WTC11 (cell line): ENCODE measurements around the gene SSR3.
"Not testable (repeated sequence)": the region's sequence is repeated elsewhere in the genome, so short reads cannot be mapped to it uniquely, and the experiment has no call there.

Source experiments
- CREB1 ChIP-seq: sonication (generic); formaldehyde crosslinking; IDR thresholded peaks from 2 replicates; pipeline ENCODE4 v1.8.0; 2023; ENCODE audit warnings: mild to moderate bottlenecking, missing genetic modification reagents
- GTF2I ChIP-seq: fragments of 250-450 bp; sonication (Bioruptor Pico); conservative IDR thresholded peaks from 2 replicates; pipeline ENCODE4 v1.4.0; 2021; ENCODE audit warnings: mild to moderate bottlenecking
- JUN ChIP-seq: sonication (generic); formaldehyde crosslinking; IDR thresholded peaks from 2 replicates; pipeline ENCODE4 v1.8.0; 2023; ENCODE audit warnings: mild to moderate bottlenecking, missing genetic modification reagents
- NFYB ChIP-seq: sonication (generic); formaldehyde crosslinking; conservative IDR thresholded peaks from 2 replicates; pipeline ENCODE4 v1.8.0; 2022; ENCODE audit warnings: low read depth, missing genetic modification reagents
- ZBTB21 ChIP-seq: sonication (generic); formaldehyde crosslinking; IDR thresholded peaks from 2 replicates; pipeline ENCODE4 v1.8.1; 2023; ENCODE audit warnings: mild to moderate bottlenecking, missing genetic modification reagents, borderline replicate concordance
- ZNF138 ChIP-seq: sonication (generic); formaldehyde crosslinking; conservative IDR thresholded peaks from 2 replicates; pipeline ENCODE4 v1.8.1; 2022; ENCODE audit warnings: mild to moderate bottlenecking, moderate library complexity, missing genetic modification reagents
- ZNF219 ChIP-seq: sonication (generic); formaldehyde crosslinking; IDR thresholded peaks from 2 replicates; pipeline ENCODE4 v1.8.0; 2023; ENCODE audit warnings: missing genetic modification reagents, mild to moderate bottlenecking, borderline replicate concordance
- TF ChIP-seq, protein P1 (sequence below): sonication (generic); formaldehyde crosslinking; IDR thresholded peaks from 2 replicates; pipeline ENCODE4 v1.8.0; 2022; ENCODE audit warnings: mild to moderate bottlenecking, missing genetic modification reagents
- TF ChIP-seq, protein P2 (sequence below): fragments of 200-600 bp; IDR thresholded peaks from 2 replicates; pipeline ENCODE4 v1.8.0; 2022; ENCODE audit warnings: antibody characterized with exemption
- TF ChIP-seq, protein P3 (sequence below): sonication (generic); formaldehyde crosslinking; IDR thresholded peaks from 2 replicates; pipeline ENCODE4 v1.8.0; 2022; ENCODE audit warnings: mild to moderate bottlenecking, missing genetic modification reagents
- TF ChIP-seq, protein P4 (sequence below): sonication (generic); formaldehyde crosslinking; conservative IDR thresholded peaks from 2 replicates; pipeline ENCODE4 v1.8.1; 2023; ENCODE audit warnings: mild to moderate bottlenecking, low read depth, missing genetic modification reagents, moderate library complexity
- TF ChIP-seq, protein P5 (sequence below): sonication (generic); formaldehyde crosslinking; conservative IDR thresholded peaks from 2 replicates; pipeline ENCODE4 v1.8.1; 2022; ENCODE audit warnings: mild to moderate bottlenecking, missing genetic modification reagents
- TF ChIP-seq, protein P6 (sequence below): sonication (generic); formaldehyde crosslinking; IDR thresholded peaks from 2 replicates; pipeline ENCODE4 v1.8.0; 2022; ENCODE audit warnings: mild to moderate bottlenecking, missing genetic modification reagents
- TF ChIP-seq, protein P7 (sequence below): sonication (generic); formaldehyde crosslinking; IDR thresholded peaks from 2 replicates; pipeline ENCODE4 v1.8.1; 2023; ENCODE audit warnings: mild to moderate bottlenecking, missing genetic modification reagents, borderline replicate concordance

DNA sequence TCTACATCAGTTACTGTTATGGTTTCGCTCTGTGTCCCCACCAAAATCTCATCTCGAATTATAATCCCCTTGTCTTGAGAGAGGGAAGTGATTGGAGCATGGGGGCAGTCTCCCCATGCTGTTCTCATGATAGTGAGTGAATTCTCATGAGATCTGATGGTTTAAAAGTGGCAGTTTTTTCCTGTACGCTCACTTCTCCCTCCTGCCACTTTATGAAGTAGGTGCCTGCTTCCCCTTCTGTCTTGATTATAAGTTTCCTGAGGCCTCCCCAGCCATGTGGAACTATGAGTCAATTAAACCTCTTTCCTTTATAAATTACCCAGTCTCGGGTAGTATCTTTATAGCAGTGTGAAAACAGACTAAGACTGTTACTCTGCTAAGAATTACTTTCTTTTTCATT, 15.0 kb upstream of the SSR3 start:
- TF ChIP-seq, protein P1, sequence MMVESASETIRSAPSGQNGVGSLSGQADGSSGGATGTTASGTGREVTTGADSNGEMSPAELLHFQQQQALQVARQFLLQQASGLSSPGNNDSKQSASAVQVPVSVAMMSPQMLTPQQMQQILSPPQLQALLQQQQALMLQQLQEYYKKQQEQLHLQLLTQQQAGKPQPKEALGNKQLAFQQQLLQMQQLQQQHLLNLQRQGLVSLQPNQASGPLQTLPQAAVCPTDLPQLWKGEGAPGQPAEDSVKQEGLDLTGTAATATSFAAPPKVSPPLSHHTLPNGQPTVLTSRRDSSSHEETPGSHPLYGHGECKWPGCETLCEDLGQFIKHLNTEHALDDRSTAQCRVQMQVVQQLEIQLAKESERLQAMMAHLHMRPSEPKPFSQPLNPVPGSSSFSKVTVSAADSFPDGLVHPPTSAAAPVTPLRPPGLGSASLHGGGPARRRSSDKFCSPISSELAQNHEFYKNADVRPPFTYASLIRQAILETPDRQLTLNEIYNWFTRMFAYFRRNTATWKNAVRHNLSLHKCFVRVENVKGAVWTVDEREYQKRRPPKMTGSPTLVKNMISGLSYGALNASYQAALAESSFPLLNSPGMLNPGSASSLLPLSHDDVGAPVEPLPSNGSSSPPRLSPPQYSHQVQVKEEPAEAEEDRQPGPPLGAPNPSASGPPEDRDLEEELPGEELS (CRISPR knock-in tag), result not testable (repeated sequence)
- TF ChIP-seq, protein P2, sequence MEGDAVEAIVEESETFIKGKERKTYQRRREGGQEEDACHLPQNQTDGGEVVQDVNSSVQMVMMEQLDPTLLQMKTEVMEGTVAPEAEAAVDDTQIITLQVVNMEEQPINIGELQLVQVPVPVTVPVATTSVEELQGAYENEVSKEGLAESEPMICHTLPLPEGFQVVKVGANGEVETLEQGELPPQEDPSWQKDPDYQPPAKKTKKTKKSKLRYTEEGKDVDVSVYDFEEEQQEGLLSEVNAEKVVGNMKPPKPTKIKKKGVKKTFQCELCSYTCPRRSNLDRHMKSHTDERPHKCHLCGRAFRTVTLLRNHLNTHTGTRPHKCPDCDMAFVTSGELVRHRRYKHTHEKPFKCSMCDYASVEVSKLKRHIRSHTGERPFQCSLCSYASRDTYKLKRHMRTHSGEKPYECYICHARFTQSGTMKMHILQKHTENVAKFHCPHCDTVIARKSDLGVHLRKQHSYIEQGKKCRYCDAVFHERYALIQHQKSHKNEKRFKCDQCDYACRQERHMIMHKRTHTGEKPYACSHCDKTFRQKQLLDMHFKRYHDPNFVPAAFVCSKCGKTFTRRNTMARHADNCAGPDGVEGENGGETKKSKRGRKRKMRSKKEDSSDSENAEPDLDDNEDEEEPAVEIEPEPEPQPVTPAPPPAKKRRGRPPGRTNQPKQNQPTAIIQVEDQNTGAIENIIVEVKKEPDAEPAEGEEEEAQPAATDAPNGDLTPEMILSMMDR, result not testable (repeated sequence)
- not testable (repeated sequence) for TF ChIP-seq ZBTB21, GTF2I, JUN, CREB1, ZNF138, NFYB, ZNF219 (CRISPR knock-in tag)
- TF ChIP-seq, protein P3, sequence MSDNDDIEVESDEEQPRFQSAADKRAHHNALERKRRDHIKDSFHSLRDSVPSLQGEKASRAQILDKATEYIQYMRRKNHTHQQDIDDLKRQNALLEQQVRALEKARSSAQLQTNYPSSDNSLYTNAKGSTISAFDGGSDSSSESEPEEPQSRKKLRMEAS (CRISPR knock-in tag), result not testable (repeated sequence)
- TF ChIP-seq, protein P4, sequence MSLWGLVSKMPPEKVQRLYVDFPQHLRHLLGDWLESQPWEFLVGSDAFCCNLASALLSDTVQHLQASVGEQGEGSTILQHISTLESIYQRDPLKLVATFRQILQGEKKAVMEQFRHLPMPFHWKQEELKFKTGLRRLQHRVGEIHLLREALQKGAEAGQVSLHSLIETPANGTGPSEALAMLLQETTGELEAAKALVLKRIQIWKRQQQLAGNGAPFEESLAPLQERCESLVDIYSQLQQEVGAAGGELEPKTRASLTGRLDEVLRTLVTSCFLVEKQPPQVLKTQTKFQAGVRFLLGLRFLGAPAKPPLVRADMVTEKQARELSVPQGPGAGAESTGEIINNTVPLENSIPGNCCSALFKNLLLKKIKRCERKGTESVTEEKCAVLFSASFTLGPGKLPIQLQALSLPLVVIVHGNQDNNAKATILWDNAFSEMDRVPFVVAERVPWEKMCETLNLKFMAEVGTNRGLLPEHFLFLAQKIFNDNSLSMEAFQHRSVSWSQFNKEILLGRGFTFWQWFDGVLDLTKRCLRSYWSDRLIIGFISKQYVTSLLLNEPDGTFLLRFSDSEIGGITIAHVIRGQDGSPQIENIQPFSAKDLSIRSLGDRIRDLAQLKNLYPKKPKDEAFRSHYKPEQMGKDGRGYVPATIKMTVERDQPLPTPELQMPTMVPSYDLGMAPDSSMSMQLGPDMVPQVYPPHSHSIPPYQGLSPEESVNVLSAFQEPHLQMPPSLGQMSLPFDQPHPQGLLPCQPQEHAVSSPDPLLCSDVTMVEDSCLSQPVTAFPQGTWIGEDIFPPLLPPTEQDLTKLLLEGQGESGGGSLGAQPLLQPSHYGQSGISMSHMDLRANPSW (CRISPR knock-in tag), result not testable (repeated sequence)
- TF ChIP-seq, protein P5, sequence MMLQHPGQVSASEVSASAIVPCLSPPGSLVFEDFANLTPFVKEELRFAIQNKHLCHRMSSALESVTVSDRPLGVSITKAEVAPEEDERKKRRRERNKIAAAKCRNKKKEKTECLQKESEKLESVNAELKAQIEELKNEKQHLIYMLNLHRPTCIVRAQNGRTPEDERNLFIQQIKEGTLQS, result not testable (repeated sequence)
- TF ChIP-seq, protein P6, sequence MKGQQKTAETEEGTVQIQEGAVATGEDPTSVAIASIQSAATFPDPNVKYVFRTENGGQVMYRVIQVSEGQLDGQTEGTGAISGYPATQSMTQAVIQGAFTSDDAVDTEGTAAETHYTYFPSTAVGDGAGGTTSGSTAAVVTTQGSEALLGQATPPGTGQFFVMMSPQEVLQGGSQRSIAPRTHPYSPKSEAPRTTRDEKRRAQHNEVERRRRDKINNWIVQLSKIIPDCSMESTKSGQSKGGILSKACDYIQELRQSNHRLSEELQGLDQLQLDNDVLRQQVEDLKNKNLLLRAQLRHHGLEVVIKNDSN, result not testable (repeated sequence)
- TF ChIP-seq, protein P7, sequence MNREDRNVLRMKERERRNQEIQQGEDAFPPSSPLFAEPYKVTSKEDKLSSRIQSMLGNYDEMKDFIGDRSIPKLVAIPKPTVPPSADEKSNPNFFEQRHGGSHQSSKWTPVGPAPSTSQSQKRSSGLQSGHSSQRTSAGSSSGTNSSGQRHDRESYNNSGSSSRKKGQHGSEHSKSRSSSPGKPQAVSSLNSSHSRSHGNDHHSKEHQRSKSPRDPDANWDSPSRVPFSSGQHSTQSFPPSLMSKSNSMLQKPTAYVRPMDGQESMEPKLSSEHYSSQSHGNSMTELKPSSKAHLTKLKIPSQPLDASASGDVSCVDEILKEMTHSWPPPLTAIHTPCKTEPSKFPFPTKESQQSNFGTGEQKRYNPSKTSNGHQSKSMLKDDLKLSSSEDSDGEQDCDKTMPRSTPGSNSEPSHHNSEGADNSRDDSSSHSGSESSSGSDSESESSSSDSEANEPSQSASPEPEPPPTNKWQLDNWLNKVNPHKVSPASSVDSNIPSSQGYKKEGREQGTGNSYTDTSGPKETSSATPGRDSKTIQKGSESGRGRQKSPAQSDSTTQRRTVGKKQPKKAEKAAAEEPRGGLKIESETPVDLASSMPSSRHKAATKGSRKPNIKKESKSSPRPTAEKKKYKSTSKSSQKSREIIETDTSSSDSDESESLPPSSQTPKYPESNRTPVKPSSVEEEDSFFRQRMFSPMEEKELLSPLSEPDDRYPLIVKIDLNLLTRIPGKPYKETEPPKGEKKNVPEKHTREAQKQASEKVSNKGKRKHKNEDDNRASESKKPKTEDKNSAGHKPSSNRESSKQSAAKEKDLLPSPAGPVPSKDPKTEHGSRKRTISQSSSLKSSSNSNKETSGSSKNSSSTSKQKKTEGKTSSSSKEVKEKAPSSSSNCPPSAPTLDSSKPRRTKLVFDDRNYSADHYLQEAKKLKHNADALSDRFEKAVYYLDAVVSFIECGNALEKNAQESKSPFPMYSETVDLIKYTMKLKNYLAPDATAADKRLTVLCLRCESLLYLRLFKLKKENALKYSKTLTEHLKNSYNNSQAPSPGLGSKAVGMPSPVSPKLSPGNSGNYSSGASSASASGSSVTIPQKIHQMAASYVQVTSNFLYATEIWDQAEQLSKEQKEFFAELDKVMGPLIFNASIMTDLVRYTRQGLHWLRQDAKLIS, result not testable (repeated sequence)
